Loucy (cell line): ENCODE measurements around the gene CUL2.

ENCODE experiments used
- H2AFZ ChIP-seq: fragments of 200-600 bp; sonication (generic); 2 replicates; pipeline ENCODE4 v1.6.0; 2016; ENCODE audit warnings: antibody characterized with exemption, mild to moderate bottlenecking, low read length, moderate library complexity
- H3F3A ChIP-seq: fragments of 200-600 bp; 2 replicates; pipeline ENCODE4 v1.6.0; 2016; ENCODE audit warnings: antibody characterized with exemption, low read depth, mild to moderate bottlenecking
- H3K27me3 ChIP-seq: fragments of 200-600 bp; sonication (generic); 2 replicates; pipeline ENCODE4 v1.6.1; 2014; ENCODE audit warnings: low read length, mild to moderate bottlenecking; ENCODE audit not compliant: insufficient read depth, poor library complexity, severe bottlenecking
- H3K36me3 ChIP-seq: fragments of 200-600 bp; sonication (generic); 2 replicates; pipeline ENCODE4 v1.6.1; 2016; ENCODE audit warnings: low read length; ENCODE audit not compliant: insufficient read depth
- H3K4me1 ChIP-seq: fragments of 200-600 bp; sonication (generic); 2 replicates; pipeline ENCODE4 v1.5.1; 2014; ENCODE audit warnings: low read length, mild to moderate bottlenecking; ENCODE audit not compliant: insufficient read depth, poor library complexity, severe bottlenecking
- H3K4me2 ChIP-seq: fragments of 200-600 bp; sonication (generic); 2 replicates; pipeline ENCODE4 v1.6.0; 2014; ENCODE audit warnings: antibody characterized with exemption, low read length, low read depth, mild to moderate bottlenecking; ENCODE audit not compliant: poor library complexity, severe bottlenecking
- H3K4me3 ChIP-seq: fragments of 200-600 bp; sonication (generic); 2 replicates; pipeline ENCODE4 v1.5.1; 2014; ENCODE audit warnings: low read length, mild to moderate bottlenecking, mixed read lengths; ENCODE audit not compliant: poor library complexity, severe bottlenecking
- H3K79me2 ChIP-seq: fragments of 200-600 bp; sonication (generic); 2 replicates; pipeline ENCODE4 v1.6.1; 2014; ENCODE audit warnings: low read length; ENCODE audit not compliant: insufficient read depth
- H3K9ac ChIP-seq: fragments of 200-600 bp; sonication (generic); 2 replicates; pipeline ENCODE4 v1.6.0; 2014; ENCODE audit warnings: mild to moderate bottlenecking, low read depth, low read length, moderate library complexity; ENCODE audit not compliant: poor library complexity, severe bottlenecking
- H3K9me2 ChIP-seq: fragments of 200-600 bp; sonication (generic); replicated peaks from 2 replicates; pipeline ENCODE4 v1.6.1; 2016; ENCODE audit warnings: low read depth, low read length, mixed read lengths
- H3K9me3 ChIP-seq: fragments of 200-600 bp; sonication (generic); 2 replicates; pipeline ENCODE4 v1.6.1; 2014; ENCODE audit warnings: mild to moderate bottlenecking, antibody characterized with exemption, low read length, low read depth; ENCODE audit not compliant: insufficient read depth
- H4K20me1 ChIP-seq: fragments of 200-600 bp; sonication (generic); 2 replicates; pipeline ENCODE4 v1.6.0; 2014; ENCODE audit warnings: antibody characterized with exemption, low read length, mild to moderate bottlenecking; ENCODE audit not compliant: insufficient read depth, poor library complexity, severe bottlenecking
- EZH2phosphoT487 ChIP-seq: fragments of 200-600 bp; IDR thresholded peaks from 2 replicates; pipeline ENCODE4 v1.6.1; 2018; ENCODE audit warnings: antibody characterized with exemption, mild to moderate bottlenecking, moderate library complexity, borderline replicate concordance
- TF ChIP-seq, protein P1 (sequence below): fragments of 200-600 bp; sonication (generic); conservative IDR thresholded peaks from 2 replicates; pipeline ENCODE4 v1.5.1; 2014; ENCODE audit warnings: mild to moderate bottlenecking, antibody characterized with exemption, low read length

CUL2 gene

DNA sequence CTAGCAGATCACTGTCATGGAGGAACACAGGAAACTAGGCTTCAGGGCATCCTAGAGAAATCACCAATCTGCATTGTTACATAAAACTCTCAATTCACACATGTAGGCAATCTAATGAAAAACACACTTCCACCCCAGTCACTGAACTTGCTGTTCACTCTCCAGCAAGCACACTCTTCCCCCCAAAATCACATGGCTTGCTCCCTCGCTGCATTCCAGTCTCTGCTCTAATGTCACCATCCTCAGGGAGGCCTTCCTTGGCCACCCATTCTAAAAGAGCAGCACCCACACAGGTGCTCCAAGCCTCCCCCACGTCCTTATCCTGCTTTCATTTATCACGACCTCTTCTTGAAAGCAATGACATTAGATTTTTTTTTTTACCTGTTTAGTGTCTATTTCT lies 19.6 kb downstream of the CUL2 start:
- H4K20me1 ChIP-seq = peaks cover 4% of the 10 kb centered on the region
- no peaks in the 10 kb centered on the region for H3F3A ChIP-seq
- TF ChIP-seq EZH2phosphoT487 = no peak
- TF ChIP-seq, protein P1, sequence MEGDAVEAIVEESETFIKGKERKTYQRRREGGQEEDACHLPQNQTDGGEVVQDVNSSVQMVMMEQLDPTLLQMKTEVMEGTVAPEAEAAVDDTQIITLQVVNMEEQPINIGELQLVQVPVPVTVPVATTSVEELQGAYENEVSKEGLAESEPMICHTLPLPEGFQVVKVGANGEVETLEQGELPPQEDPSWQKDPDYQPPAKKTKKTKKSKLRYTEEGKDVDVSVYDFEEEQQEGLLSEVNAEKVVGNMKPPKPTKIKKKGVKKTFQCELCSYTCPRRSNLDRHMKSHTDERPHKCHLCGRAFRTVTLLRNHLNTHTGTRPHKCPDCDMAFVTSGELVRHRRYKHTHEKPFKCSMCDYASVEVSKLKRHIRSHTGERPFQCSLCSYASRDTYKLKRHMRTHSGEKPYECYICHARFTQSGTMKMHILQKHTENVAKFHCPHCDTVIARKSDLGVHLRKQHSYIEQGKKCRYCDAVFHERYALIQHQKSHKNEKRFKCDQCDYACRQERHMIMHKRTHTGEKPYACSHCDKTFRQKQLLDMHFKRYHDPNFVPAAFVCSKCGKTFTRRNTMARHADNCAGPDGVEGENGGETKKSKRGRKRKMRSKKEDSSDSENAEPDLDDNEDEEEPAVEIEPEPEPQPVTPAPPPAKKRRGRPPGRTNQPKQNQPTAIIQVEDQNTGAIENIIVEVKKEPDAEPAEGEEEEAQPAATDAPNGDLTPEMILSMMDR = no peak
- no peak overlapping the region for H3K4me2 ChIP-seq
- H2AFZ ChIP-seq = no peak overlapping the region
- H3K9ac ChIP-seq = no peak overlapping the region
- H3K27me3 ChIP-seq = no peaks in the 10 kb centered on the region
- H3K9me2 ChIP-seq = no peaks in the 10 kb centered on the region
- H3K79me2 ChIP-seq = peaks cover 29% of the 10 kb centered on the region
- no peaks in the 10 kb centered on the region for H3K4me1 ChIP-seq
- no peak overlapping the region for H3K4me3 ChIP-seq
- peaks cover 33% of the 10 kb centered on the region; the same call in 1 of the 2 replicates for H3K36me3 ChIP-seq
- no peaks in the 10 kb centered on the region for H3K9me3 ChIP-seq

DNA sequence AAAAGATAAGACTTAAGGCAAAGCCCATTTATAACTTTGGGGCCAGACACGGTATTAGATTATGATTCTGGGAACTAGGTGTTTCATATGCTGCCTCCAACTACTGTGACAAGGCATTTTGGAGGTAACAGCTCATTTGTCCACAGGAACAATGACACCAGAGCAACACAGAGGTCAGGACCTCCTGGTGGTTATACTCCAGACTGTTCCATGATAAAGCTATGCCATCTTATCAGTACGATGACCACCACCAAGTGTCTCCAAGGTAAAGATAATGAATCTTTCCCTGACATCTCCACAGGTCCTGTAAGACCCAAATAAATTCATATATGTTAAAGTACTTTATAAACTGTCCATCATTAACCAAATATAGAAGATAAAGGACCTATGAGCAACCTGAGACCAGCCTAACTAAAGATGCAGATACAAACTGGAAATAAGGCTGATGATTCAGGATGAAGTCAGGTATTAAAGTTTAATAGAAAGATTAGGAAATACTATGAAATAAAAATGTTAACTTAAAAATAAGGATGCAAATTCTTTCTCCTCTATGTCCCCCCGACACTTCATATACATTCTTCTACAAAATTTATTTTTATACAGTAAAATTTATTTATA lies 26.2 kb downstream of the CUL2 start:
- no peaks in the 10 kb centered on the region for H3K79me2 ChIP-seq
- H3K27me3 ChIP-seq = no peaks in the 10 kb centered on the region
- no peak overlapping the region for H2AFZ ChIP-seq
- no peak overlapping the region for H3K4me2 ChIP-seq
- H3K4me1 ChIP-seq = peaks cover 4% of the 10 kb centered on the region
- no peaks in the 10 kb centered on the region for H3K9me2 ChIP-seq
- H3K4me3 ChIP-seq = no peak overlapping the region
- H3K9ac ChIP-seq = no peak overlapping the region
- no peaks in the 10 kb centered on the region for H3K9me3 ChIP-seq
- no peak for TF ChIP-seq EZH2phosphoT487
- TF ChIP-seq, protein P1 = no peak
- no peaks in the 10 kb centered on the region for H4K20me1 ChIP-seq
- no peaks in the 10 kb centered on the region for H3F3A ChIP-seq
- peaks cover 66% of the 10 kb centered on the region for H3K36me3 ChIP-seq

DNA sequence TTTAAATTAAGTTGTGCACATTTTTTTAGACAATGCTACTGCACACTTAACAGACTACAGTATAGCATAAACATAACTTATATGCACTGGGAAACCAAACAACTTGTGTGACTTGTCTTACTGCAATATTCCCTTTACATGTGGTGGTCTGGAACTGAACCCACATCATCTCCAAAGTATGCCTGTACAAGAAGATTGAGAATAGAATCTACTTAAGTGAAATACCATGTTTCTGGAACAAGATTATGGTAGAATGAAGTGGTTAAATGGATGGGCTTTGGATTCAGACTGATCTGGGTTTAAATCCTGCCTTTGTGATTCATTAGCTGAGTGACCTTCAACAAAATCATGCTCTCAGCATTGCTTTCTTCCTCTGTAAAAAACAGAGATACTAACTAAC lies 30.7 kb downstream of the CUL2 start:
- H3K79me2 ChIP-seq = peaks cover 7% of the 10 kb centered on the region; the same call in 1 of the 2 replicates
- H3K9me3 ChIP-seq = no peaks in the 10 kb centered on the region
- H2AFZ ChIP-seq = no peak overlapping the region
- no peak overlapping the region for H3K4me2 ChIP-seq
- no peaks in the 10 kb centered on the region for H3K27me3 ChIP-seq
- H3K4me3 ChIP-seq = no peak overlapping the region
- H3K9ac ChIP-seq = no peak overlapping the region
- no peaks in the 10 kb centered on the region for H3K9me2 ChIP-seq
- peaks cover 47% of the 10 kb centered on the region for H3K36me3 ChIP-seq
- TF ChIP-seq EZH2phosphoT487 = no peak
- TF ChIP-seq, protein P1 = no peak
- no peaks in the 10 kb centered on the region for H4K20me1 ChIP-seq
- peaks cover 29% of the 10 kb centered on the region for H3K4me1 ChIP-seq
- H3F3A ChIP-seq = peaks cover 8% of the 10 kb centered on the region; the same call in 1 of the 2 replicates
